Measurements from ENCODE around the gene SAT2.

The SAT2 gene

DNA sequence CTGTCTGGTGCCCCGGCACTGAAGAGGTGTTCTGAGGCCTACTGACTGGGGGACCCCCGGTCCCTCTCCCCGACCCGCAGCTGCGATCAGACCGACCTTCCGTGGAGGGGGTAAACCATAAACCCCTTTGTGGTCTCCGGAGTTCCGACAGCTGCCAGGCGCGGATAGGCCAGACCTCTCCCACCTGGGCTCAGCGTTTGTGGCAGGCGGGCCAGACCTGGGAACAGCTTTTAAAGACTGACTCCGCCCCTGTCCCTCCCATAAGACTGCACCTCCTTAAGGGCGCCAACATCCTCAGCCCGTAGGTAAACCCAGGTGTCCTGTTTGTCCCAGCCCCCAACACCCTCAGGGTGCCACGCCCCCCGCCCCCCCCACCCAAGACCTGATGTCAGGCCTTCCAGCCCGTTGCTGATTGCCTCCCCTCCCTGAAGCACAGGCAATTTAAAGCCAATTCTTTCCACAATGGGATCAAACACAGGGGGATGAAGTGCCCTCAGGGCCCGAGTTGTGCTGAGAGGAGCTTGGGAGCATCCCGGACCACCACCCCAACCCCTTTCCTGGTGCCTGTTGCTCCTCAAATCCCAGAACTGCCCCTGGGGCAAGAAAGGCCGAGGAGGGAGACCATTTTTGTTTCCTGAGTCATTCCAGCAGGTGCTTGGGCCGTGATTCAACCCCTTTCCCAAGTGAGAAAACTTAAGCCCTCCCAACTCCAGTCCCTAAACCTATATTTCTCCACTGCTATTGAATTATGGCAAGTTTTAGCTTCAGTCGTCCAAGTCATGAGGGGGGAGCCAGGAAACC, 37.5 kb downstream of the SAT2 start, which contains the start of gene SOX15:
SOX15 (minus strand) TSS at position 204 of the 801 bp plus-strand sequence. CDS start 418 bp downstream, outside the sequence.
- peak; percentile 97 for DNase-seq

DNA sequence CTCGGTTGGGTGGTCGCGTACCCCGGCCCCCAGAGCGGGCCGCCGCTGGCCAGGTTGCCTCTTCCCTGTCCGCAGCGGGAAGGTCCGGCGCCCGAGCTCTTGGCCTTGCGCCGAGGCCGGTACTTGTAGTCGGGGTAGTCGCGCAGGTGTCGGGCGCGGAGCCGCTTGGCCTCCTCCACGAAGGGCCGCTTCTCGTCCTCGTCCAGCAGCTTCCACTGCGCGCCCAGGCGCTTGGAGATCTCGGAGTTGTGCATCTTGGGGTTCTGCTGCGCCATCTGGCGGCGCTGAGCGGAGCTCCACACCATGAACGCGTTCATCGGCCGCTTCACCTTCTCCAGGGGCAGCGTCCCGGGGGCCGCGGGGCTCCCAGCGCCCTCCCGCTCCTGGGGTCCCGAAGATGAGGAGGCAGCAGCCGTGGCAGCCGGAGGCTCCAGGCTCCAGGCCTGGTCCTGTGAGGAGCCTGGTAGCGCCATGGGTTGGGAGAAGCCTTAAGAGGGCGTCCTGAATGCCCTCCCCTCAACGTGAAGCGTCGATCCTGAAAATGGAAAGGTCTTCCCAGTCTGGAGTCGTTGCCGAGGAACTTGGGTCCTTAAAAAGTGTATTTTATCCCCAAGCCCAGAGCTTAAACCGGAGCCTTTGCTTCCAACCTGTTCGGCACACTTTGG, 38.3 kb downstream of the SAT2 start:
- peak; percentile 95 for DNase-seq

DNA sequence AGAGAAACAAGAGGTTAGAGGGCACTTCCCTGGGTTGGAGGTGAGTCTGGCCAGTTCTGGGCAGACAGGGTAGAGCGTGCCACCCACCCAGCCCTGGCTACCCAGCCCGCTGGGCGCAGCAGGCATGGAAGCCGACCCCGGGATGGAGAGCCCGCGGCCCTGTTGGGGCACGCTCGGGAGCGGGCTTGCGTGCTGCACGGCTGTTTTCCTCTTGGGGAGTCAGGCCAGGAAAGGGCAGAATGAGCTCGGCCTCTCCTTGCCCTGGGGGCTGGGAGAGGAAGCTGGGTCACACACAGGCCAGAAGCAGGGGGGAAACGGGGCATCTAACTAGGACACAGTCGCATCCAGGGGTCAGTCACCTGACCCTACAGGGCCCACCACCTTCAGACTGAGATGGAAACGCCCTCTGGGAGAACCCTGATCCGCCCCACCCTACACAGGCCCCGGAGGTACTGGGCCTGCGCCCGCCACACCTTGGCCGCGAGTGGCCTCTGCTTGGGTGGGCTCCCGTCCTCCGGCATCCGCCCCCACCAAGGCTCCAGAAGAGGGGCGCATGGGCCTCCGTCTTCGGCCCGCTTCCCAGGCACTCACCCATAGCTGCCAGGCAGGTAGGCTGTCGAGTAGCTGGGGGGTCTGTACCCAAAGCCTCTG, 38.9 kb downstream of the SAT2 start:
- peak; percentile 57 for DNase-seq

DNA sequence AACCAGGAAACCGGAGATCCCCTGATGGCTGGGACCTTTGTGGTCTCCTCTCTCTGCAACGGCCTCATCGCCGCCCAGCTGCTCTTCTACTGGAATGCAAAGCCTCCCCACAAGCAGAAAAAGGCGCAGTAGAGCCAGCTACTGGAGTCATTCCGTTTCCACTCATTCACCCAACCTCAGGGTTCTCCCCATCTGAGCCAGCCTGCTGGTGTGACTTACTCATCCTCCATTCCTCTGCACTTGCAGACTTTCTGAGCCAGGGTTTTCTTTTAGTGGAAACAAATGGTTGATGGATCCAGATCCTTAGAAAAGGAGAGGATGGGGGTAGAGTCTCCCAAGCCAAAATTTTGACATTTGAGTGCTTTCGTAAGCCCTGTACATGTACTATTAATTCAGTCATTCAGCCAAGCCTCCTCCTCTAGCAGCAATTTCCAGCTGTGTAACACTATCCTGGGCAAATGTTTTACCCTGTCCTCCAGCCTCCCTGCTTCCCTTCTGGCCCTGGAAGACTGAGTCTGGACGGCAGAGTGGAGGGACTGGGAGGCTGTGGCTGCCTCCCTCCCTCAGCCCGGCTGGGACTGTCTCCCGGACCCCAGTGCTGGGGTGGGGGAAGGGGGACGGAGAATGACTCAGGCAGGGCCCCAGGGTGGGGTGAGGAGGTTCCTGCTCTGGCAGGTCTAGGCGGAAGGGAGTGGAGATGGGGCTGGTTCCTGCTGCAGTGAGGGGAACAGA, 40.0 kb downstream of the SAT2 start:
- peak; percentile 78 for DNase-seq

DNA sequence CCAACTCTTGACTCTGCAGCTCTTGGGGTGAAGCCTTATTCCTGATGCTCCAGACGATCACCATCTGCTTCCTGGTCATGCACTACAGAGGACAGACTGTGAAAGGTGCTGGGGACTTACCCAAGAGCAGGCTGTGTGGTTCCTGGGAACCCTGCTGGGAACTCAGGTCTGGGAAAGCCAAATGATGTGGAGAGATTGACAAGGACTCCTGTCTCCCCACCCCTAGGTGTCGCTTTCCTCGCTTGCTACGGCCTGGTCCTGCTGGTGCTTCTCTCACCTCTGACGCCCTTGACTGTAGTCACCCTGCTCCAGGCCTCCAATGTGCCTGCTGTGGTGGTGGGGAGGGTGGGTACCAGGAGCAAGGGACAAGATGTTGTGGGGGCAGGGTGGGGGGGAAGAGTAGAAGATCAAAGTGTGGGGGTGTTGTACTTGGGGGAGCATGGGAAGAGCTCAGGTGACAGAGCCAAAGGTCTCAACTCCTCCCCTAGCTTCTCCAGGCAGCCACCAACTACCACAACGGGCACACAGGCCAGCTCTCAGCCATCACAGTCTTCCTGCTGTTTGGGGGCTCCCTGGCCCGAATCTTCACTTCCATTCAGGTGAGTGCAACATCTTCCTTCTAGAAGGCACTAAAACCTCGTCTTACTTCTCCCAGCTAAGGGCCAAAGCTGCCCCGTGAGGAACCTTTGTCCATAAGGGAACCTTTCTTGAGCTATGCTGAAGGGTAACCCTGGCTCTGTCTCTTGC, 40.8 kb downstream of the SAT2 start:
- DNase-seq, result peak; percentile 71

DNA sequence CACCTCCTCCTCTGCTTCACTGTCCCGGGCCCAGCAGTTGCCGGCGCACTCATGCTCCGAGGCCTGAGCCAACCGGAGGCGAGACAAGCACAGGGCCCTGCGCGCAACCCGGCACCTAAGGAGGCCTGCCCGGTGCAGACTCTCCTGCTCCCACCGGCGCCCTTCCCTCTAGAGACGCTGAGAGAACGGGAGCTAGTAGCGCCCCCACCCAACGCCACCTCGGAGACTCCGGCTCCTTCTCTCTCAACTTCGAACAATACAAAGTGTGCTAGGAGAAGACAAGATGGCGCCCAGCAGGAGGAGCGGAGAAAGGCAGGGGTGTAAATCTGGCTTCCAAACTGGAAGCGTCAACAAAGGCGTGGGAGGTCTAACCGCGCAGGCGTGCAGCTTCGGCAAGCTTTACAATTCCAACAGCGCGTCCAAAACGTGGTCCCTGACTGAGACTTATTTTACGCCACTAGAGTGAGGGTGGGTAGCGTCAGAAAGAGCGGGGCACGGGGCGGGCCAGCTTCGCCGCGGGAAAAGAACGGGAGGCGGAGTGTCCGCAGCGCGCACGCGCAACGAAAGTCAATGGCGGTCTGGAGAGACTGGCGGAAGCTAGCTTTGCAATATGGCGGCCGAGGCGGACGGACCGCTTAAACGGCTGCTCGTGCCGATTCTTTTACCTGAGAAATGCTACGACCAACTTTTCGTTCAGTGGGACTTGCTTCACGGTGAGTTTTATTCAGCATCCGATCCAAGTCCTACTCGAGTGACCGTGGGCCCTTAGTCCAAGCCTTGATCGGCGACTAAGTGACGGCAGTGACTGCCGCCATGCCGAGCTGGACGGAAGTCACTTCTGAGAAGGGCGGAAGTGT, 44.1 kb downstream of the SAT2 start, which contains the start of gene MPDU1:
MPDU1 (plus strand) TSS at position 600 of the 857 bp plus-strand sequence; CDS start at position 611, 11 bp downstream.
- DNase-seq, result peak; percentile 99

DNA sequence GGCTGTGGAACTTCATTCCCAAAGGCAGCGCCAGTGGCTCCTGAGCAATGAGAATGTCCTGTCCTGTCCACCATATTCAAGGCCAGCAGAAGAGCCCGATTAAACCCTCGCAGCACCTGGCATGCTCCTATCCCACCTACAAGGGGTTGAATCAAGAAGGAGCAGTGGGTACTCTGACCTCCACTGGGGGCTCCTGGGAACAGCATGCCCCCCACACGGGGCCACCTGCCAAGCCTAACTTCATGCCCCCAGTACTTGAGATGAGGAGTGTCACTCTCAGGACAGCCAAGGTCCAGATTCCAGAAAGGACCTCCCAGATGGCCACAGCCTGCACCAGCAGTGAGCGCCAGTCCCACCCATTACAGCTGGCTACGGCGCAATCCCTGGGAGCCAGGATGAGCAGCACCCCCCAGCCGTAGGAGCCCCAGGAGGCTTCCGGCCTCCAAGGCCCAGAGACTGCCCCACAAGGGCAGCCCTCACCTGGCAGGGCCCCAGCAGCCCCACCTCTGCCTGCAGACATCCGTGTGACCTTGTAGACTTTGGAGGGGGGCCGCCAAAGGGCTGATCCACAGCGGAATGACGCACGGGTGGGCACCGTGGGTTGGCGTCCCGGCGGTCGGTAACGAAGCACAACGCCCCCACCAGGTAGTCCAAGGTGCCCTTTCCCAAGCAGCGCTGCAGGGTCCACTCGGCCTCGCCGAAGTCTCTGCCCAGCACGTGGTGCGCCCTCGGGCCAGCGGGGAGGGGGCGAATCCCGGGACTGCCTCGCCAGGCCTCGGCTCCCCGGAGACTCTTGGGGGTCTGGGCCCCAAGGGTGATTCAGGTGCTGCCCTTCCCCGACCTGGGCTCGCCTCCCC, 45.0 kb downstream of the SAT2 start:
- no peak for DNase-seq

DNA sequence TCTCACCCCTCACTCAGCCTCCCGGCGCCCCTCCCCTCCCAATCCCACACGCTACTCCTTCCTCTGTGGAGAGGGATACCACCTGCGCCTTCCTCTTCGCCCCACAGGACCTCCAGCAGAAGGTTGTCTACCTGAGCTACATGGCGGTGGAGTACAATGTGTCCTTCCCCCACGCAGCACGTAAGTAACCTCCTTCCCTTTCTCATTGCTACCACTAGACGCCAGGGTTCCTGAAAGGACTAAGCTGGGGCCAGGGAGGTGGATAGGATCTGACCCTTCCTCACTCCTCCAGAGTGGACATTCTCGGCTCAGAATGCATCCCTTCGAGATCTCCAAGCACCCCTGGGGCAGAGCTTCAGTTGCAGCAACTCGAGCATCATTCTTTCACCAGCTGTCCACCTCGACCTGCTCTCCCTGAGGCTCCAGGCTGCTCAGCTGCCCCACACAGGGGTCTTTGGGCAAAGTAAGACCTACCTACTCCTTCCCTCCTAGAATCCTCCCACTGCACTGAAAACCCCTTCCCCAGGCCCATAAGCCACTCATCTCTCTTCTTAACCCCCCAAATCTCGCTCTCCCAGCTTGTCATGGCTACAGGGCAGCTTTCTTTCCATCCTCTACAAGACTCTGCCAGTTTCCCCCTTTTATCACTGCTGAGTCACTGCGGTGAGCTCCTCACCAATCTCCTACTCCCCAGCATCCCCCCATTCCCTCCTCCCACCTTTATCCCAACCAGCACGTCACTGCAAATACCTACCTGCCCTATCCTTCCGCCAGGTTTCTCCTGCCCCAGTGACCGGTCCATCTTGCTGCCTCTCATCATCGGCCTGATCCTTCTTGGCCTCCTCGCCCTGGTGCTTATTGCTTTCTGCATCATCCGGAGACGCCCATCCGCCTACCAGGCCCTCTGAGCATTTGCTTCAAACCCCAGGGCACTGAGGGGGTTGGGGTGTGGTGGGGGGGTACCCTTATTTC, 46.7 kb downstream of the SAT2 start:
- DNase-seq, result peak; percentile 61

DNA sequence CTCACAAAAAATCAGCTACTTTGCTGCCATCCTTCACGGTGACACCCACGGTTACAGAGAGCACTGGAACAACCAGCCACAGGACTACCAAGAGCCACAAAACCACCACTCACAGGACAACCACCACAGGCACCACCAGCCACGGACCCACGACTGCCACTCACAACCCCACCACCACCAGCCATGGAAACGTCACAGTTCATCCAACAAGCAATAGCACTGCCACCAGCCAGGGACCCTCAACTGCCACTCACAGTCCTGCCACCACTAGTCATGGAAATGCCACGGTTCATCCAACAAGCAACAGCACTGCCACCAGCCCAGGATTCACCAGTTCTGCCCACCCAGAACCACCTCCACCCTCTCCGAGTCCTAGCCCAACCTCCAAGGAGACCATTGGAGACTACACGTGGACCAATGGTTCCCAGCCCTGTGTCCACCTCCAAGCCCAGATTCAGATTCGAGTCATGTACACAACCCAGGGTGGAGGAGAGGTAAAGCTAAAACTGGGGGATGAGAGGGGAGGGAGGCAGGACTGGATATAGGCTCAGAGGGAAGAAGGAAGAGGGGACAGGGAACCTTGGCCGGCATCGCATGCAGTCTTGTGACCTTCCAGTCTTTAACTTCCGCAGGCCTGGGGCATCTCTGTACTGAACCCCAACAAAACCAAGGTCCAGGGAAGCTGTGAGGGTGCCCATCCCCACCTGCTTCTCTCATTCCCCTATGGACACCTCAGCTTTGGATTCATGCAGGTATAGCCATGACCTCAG, 47.6 kb downstream of the SAT2 start:
- DNase-seq, result peak; percentile 60

DNA sequence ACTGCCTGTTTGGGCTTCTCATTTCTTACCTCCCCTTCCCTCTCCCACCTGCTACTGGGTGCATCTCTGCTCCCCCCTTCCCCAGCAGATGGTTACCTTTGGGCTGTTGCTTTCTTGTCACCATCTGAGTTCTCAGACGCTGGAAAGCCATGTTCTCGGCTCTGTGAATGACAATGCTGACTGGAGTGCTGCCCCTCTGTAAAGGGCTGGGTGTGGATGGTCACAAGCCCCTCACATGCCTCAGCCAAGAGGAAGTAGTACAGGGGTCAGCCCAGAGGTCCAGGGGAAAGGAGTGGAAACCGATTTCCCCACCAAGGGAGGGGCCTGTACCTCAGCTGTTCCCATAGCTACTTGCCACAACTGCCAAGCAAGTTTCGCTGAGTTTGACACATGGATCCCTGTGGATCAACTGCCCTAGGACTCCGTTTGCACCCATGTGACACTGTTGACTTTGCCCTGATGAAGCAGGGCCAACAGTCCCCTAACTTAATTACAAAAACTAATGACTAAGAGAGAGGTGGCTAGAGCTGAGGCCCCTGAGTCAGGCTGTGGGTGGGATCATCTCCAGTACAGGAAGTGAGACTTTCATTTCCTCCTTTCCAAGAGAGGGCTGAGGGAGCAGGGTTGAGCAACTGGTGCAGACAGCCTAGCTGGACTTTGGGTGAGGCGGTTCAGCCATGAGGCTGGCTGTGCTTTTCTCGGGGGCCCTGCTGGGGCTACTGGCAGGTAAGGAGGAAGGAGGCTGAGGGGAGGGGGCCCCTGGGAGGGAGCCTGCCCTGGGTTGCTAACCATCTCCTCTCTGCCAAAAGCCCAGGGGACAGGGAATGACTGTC, 48.4 kb downstream of the SAT2 start, which contains the start of gene CD68:
CD68 (plus strand) TSS at position 638 of the 833 bp plus-strand sequence; CDS start at position 678, 40 bp downstream.
- DNase-seq, result peak; percentile 92

DNA sequence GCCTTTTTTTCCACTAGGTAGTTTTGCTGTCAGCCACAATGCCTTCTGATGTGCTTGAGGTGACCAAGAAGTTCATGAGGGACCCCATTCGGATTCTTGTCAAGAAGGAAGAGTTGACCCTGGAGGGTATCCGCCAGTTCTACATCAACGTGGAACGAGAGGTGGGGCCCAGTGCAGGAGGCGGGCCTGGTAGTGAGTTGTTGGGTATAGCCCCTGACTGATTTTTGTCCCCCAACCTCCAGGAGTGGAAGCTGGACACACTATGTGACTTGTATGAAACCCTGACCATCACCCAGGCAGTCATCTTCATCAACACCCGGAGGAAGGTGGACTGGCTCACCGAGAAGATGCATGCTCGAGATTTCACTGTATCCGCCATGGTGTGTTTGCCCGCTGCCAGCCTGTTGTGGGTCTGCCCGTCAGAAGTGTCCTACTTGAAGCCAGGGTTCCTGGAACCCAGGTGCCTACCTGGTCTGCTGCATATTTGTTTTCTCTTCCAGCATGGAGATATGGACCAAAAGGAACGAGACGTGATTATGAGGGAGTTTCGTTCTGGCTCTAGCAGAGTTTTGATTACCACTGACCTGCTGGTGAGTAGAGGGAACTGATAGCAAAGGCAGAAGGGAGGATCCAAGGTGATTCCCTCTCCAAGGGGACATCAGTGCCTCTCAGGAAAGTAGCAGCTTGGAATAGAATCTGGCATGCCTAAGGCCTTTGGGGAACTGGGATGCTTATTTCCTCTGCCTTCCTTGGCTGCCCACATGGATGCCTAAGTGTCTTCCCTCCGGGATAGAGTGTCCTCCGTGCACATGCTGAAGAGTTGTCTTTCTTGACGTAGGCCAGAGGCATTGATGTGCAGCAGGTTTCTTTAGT, 50.1 kb downstream of the SAT2 start:
- no peak for DNase-seq

DNA sequence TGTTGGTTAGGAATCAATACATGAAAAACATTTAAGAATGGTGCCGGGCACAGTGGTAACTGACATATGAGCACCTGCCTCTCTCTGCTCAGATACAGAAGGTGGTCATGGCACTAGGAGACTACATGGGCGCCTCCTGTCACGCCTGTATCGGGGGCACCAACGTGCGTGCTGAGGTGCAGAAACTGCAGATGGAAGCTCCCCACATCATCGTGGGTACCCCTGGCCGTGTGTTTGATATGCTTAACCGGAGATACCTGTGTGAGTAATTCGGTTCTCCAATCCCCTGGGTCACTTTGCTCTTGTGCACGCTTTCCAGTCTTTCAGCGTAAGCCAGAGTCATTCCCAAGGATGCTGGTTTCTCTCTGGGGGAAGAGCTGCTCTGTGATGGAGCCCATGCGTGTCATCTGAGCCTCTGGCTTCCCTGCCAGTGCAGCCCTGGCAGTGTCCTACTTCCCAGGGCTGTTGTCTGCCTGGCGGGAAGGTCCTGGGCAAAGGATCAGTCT, 51.1 kb downstream of the SAT2 start:
- no peak for DNase-seq

Data from islet precursor cell (in vitro differentiated cells).